ENCODE data around the gene DNAH6. TPM values are rescaled to one million over a fixed set of nuclear protein-coding genes. Genes with fewer than 3 reads are reported as not detected.

The DNAH6 gene
- polyA plus RNA-seq, 3 donors = 0.04 TPM; not detected in 2

GRCh38 chr2:84841577-84841976 is 325.3 kb downstream of the DNAH6 start:
- Histone ChIP-seq H4K20me1 (ENCODE audit: insufficient read depth, low read length) (no peaks in the 10 kb centered on the region), H3K4me1 (ENCODE audit: control insufficient read depth in 1 of 2, insufficient read depth in 2 of 2, low read length in 2 of 2) (peaks cover 13 to 14% of the 10 kb centered on the region in 2 donors), H2AFZ (ENCODE audit: insufficient read depth, low read depth, low read length, poor library complexity, severe bottlenecking) (no peak overlapping the region), H3K9ac (ENCODE audit: insufficient read depth, low read length, poor library complexity, severe bottlenecking) (no peak overlapping the region), H3K4me3 (replicated peaks in 1 of 3; ENCODE audit: low read depth in 2 of 3, low read length in 3 of 3) (no peak overlapping the region), H3K79me2 (ENCODE audit: insufficient read depth, low read length) (no peaks in the 10 kb centered on the region), H3K4me2 (replicated peaks; ENCODE audit: extremely low read depth, low read length, poor library complexity, severe bottlenecking) (no peak overlapping the region), H3K27me3 (ENCODE audit: control insufficient read depth in 2 of 2, insufficient read depth in 2 of 2, low read length in 2 of 2) (no peaks in the 10 kb centered on the region), H3K36me3 (replicated peaks in 1 of 2; ENCODE audit: control insufficient read depth in 1 of 2, insufficient read depth in 2 of 2, low read length in 2 of 2) (no peaks in the 10 kb centered on the region), H3K9me3 (replicated peaks in 1 of 2; ENCODE audit: control insufficient read depth in 1 of 2, insufficient read depth in 1 of 2, low read length in 2 of 2) (peaks cover 0 to 4% of the 10 kb centered on the region in 2 donors), H3K27ac (ENCODE audit: low read depth in 1 of 2, low read length in 2 of 2) (no peak overlapping the region)
- DNase-seq = no peak
- Mint-ChIP-seq H3K27me3 (ENCODE audit: low read depth in 3 of 3) (peaks cover 1 to 2% (median 1%) of the 10 kb centered on the region in 3 donors), H3K4me3 (no peak overlapping the region), H3K27ac (no peak overlapping the region), H3K9me3 (peaks cover under 1 to 10% (median 6%) of the 10 kb centered on the region in 7 donors), H3K36me3 (peaks cover under 1 to 3% of the 10 kb centered on the region in 2 donors), H3K4me1 (peaks cover 19% of the 10 kb centered on the region)
- 100% methylated on average over 5 of the region's 6 CpGs for WGBS (ENCODE audit: insufficient coverage)
- intact Hi-C loops (cut with micrococcal nuclease) = no loop called here
- no peak for TF ChIP-seq CTCF (IDR thresholded peaks at IDR 0.05)

- H3K4me1 Mint-ChIP-seq = peaks cover 35% of the 10 kb centered on the region
- no CpG with 5 or more reads among the region's 8 CpGs for WGBS (ENCODE audit: insufficient coverage)
- H3K4me1 ChIP-seq (ENCODE audit: control insufficient read depth in 1 of 2, insufficient read depth in 2 of 2, low read length in 2 of 2) = peaks cover 26 to 28% of the 10 kb centered on the region in 2 donors
- H3K27ac Mint-ChIP-seq = no peak overlapping the region
- no peak overlapping the region for H3K4me2 ChIP-seq (replicated peaks; ENCODE audit: extremely low read depth, low read length, poor library complexity, severe bottlenecking)
- intact Hi-C loops (cut with micrococcal nuclease) = no loop called here
- DNase-seq = no peak
- H3K9me3 ChIP-seq (replicated peaks in 1 of 2; ENCODE audit: control insufficient read depth in 1 of 2, insufficient read depth in 1 of 2, low read length in 2 of 2) = no peaks in the 10 kb centered on the region
- no peaks in the 10 kb centered on the region for H3K27me3 ChIP-seq (ENCODE audit: control insufficient read depth in 2 of 2, insufficient read depth in 2 of 2, low read length in 2 of 2)
- H3K79me2 ChIP-seq (ENCODE audit: insufficient read depth, low read length) = no peaks in the 10 kb centered on the region
- no peak overlapping the region for H3K4me3 ChIP-seq (replicated peaks in 1 of 3; ENCODE audit: low read depth in 2 of 3, low read length in 3 of 3)
- no peak for TF ChIP-seq CTCF (IDR thresholded peaks at IDR 0.05)
- H3K4me3 Mint-ChIP-seq = no peak overlapping the region
- H2AFZ ChIP-seq (ENCODE audit: insufficient read depth, low read depth, low read length, poor library complexity, severe bottlenecking) = no peak overlapping the region
- H4K20me1 ChIP-seq (ENCODE audit: insufficient read depth, low read length) = no peaks in the 10 kb centered on the region
- no peak overlapping the region for H3K27ac ChIP-seq (ENCODE audit: low read depth in 1 of 2, low read length in 2 of 2)
- peaks cover 0 to 2% of the 10 kb centered on the region in 2 donors for H3K36me3 Mint-ChIP-seq
- no peak overlapping the region for H3K9ac ChIP-seq (ENCODE audit: insufficient read depth, low read length, poor library complexity, severe bottlenecking)
- H3K9me3 Mint-ChIP-seq = peaks cover 0 to 2% (median 0%) of the 10 kb centered on the region in 7 donors
- peaks cover 1 to 2% (median 1%) of the 10 kb centered on the region in 3 donors for H3K27me3 Mint-ChIP-seq (ENCODE audit: low read depth in 3 of 3)
- H3K36me3 ChIP-seq (replicated peaks in 1 of 2; ENCODE audit: control insufficient read depth in 1 of 2, insufficient read depth in 2 of 2, low read length in 2 of 2) = no peaks in the 10 kb centered on the region
Measured at GRCh38 chr2:84844141-84844540, 327.8 kb downstream of the DNAH6 start.
